WI38 (cell line): ENCODE results near the gene RAPGEF5.

ENCODE experiments used
- H3K4me3 ChIP-seq: 2 replicates; pipeline ENCODE4 v1.5.1; 2011; ENCODE audit warnings: low read depth, mild to moderate bottlenecking, control low read depth, low read length
- CTCF ChIP-seq: IDR thresholded peaks from 2 replicates; pipeline ENCODE4 v1.5.1; 2012; ENCODE audit warnings: low read depth, mild to moderate bottlenecking, control low read depth, low read length

RAPGEF5 gene, protein sequence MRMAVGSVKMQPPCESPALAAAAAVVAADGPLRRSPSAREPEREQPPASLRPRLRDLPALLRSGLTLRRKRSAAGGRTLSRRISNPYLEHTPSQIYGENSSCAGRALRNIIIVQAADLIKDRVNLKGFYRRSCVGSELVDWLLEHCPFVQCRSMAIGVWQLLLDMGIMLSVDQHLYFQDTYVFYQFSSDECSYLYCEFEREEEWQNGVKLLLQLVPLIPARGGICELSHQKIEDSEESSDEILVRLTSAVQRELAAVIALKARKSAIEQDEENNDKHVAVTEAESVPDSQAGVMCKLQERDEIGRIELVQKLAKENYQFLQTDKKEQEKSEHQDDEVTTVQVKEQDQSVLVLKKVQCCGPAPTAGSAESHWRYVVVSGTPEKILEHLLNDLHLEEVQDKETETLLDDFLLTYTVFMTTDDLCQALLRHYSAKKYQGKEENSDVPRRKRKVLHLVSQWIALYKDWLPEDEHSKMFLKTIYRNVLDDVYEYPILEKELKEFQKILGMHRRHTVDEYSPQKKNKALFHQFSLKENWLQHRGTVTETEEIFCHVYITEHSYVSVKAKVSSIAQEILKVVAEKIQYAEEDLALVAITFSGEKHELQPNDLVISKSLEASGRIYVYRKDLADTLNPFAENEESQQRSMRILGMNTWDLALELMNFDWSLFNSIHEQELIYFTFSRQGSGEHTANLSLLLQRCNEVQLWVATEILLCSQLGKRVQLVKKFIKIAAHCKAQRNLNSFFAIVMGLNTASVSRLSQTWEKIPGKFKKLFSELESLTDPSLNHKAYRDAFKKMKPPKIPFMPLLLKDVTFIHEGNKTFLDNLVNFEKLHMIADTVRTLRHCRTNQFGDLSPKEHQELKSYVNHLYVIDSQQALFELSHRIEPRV

DNA sequence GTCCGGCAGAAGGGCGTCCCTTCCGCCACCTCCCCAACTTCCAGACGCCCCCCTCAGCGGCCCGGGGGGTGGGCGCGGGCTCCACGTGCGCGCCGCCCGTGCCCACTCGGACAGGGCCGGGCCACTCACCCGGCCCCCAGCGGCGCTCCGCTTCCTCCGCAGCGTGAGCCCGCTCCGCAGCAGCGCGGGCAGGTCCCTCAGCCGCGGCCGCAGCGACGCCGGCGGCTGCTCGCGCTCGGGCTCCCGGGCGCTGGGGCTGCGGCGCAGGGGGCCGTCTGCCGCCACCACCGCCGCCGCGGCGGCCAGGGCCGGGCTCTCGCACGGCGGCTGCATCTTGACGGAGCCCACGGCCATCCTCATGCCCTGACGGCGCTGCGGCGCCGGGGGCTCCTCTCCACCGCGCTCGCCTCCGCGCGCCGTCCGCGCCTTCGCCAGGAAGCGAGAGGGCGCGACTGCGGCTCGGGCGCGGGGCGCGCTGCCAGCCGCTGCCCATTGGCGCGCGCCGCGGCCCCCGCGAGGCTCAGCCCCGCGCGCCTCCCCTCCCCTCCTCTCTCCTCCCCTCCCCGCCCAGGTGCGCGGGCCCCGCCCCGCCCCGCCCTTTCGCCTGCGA lies at the start of gene RAPGEF5:
Gene RAPGEF5, minus strand, starts transcription at position 454 of the 610 bp plus-strand sequence. Its CDS starts 94 bp downstream, at position 360.
- H3K4me3 ChIP-seq: no peak within 1 kb of the TSS

DNA sequence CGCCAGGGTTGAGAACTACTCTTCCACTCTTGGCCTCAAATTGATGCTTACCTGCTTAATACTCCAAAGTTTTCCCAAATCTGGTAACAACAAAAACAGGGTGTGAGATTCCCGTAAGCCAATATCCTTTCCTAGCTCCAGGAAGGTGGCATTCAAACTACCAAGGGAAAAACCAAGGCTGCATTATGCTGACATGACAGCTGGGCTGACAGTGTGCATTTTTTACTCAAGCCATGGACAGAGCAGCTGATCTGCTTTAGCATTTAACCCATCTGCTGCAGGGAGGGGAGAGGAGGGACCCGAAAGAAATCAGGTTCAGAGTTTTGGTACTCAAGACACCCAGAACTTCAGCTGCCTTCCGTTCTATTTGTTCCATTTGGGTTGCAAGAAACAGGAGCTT lies 49.8 kb upstream of the RAPGEF5 start:
- no peak for TF ChIP-seq CTCF
- no peak overlapping the region for H3K4me3 ChIP-seq

More for the DNA sequence above, at the start of gene RAPGEF5:
- no peak for TF ChIP-seq CTCF

DNA sequence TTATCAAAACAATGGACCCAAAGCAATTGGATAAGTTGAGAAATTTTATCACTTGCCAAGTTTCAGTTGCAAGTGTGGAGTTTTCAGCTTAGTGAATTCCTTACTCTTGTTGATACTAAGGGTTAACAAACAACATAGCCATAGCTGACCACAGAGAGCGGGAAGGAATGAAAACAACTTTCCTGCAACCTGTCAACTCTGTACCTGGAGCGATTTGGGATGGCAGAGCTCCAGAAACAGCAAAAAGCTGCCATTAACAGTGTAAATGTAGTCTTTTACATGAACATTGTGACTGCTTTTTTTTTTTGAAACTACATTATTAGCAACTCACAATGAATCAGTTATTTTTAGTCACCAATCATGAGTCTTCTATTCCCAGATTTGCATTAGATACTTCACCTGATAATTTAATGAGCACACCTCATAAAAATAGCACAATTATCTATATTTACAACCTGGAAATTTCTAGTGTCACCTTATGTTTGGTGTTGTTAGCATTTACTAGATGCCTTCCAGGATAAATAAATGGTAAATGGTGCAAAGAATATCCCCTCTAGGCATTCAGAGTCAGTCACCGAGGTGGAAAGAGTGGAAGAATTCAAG lies 47.6 kb upstream of the RAPGEF5 start:
- TF ChIP-seq CTCF: no peak
- no peak overlapping the region for H3K4me3 ChIP-seq

DNA sequence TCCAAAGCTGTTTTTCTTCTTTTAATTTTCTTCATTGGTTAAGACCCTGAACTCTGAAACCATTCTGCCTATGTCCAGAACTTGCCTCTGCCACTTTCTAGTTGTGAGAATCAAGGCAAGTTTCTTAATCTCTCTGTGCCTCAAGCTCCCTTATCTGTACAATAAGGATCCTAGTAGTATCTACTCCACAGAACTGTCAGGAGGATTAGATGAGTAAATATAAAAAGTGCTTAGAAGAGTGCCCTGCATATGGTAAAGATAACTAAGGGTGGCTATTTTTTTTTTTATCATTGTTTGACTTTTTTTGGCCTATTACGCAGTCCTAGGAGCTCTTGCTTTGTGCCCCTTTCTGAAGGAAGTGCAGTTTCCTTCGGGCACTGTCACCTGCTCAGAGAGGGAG lies 46.4 kb upstream of the RAPGEF5 start:
- no peak overlapping the region for H3K4me3 ChIP-seq
- TF ChIP-seq CTCF: no peak

DNA sequence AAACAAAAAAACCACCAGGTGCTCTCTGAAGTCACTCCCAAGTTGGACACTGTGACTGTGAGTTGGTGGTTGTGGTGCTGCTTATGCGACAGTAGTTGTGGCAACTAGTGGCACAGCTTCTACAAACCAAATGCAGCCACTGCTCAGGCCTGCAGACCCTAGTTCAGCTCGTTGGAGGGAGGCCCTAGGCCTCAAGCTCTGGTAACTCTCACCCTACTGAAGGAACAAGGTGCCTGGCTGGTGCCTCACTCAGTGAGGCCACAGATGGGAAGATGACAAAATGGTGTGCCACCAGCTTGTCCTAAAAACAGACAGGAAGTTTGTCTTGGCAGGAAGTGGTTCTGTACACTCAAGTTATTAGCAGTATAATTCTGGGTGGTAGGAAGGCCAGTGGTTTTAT lies 45.3 kb upstream of the RAPGEF5 start:
- no peak for TF ChIP-seq CTCF
- no peak overlapping the region for H3K4me3 ChIP-seq

- TF ChIP-seq CTCF: no peak
- H3K4me3 ChIP-seq: no peak overlapping the region
Measured at GRCh38 chr7:22400936-22401553, 44.1 kb upstream of the RAPGEF5 start.
